HUDEP-2 (cell line): ENCODE data around the gene SPEG.
A peak's percentile ranks its signal among the peaks of the same experiment; 100 is the strongest.

Experiments
- DNase-seq, 76 experiments: peaks; one replicate each; lab custom pipeline; 2025; ENCODE audit not compliant: unreplicated experiment in 76 of 76; lab: John Stamatoyannopoulos, UW

SPEG gene

DNA sequence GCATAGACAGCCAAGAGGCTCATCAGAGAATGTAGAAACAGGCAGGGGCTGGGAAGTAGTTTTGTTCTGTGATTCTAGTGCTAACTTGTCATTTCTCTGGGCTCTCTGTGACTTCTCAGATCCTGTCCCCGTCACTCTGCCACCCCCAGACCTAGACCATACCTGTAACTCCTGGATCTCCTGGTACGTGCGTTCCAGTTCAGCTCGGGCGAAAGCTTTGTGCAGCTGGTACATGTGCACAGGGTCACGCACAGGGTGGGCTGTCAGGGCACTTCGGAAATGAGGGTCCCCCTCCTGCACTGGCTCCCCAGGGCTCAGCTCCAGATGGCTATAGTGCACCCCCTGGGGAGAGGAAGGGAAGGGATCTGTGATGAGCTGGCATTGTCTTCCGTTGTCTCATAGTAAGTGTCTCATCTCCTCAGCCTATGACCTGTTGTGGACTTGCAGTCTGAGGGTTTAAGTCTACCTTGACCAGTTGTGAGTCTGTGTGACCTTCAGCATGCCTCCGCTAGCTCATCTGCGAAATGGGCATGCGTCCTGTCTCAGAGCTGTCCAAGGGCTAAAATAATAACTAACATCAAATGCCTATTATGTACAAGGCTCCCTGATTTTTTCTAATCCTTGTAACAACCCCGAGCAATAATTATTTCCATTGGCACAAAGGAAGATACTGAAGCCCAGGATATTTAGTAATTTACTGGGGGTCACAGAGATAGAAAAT lies 106.3 kb downstream of the SPEG start:
- DNase-seq = no peak

DNA sequence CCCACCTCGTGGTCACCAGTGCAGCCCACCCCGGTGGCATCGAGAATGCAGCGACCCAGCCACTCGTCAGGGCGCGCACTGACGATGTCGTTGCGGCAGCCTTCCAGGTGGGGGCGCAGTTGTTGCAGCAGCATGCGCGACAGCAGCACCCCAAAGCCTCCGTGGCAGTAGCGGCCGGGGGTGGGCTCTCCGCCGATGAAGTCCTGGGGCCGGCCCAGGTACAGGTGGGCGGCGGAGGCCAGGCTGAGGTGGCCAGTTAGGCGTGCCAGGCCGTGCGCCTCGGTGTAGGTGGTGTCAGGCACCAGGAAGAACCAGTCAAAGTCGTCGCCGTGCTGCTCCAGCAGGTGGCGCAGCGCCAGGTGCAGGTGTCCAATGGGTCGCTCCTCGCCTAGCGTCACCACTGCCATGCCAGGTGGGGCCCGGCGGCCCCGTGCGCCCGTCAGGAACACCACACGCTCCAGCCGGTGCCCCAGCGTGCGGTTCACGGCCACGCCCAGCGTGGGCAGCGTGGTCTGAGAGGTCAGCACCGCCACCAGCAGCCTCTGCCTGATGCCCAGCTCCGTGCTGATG lies 107.1 kb downstream of the SPEG start:
- peak in 72 of 76 experiments; percentile 13 to 96 (median 73) for DNase-seq

DNA sequence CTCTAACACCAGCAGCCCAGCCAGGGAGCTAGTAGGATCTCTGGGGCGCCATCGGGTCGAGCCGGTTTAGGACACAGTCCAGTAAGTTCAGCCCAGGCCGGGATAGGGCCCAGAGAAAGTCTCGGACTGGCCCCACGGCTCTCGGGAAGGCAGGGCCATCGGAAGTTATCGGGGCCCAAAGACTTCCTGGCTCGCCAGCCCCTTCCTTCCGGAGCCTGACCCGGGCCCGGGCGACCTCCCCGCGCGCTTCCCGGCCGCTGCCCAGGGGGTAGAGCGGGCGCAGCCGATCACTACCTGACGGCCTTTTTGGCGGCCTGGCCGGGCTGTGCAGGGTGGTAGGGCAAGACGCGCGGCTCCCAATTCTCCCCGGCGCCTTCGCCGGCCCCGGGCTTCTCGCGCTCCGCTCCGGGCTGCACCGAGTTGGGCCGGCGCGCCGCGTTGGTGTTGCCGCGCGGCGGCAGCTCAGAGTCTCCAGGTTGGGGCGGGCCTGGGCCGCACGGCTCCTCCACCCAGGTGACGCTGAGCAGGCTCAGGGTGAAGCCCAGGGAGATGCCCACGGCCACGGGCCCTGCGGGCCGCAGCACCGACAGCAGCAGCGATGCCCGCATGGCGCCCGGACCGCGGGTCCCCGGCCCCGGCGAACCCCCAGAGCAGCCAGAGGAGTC lies 108.4 kb downstream of the SPEG start:
- DNase-seq = peak in 8 of 76 experiments; percentile 32 to 59 (median 46)

DNA sequence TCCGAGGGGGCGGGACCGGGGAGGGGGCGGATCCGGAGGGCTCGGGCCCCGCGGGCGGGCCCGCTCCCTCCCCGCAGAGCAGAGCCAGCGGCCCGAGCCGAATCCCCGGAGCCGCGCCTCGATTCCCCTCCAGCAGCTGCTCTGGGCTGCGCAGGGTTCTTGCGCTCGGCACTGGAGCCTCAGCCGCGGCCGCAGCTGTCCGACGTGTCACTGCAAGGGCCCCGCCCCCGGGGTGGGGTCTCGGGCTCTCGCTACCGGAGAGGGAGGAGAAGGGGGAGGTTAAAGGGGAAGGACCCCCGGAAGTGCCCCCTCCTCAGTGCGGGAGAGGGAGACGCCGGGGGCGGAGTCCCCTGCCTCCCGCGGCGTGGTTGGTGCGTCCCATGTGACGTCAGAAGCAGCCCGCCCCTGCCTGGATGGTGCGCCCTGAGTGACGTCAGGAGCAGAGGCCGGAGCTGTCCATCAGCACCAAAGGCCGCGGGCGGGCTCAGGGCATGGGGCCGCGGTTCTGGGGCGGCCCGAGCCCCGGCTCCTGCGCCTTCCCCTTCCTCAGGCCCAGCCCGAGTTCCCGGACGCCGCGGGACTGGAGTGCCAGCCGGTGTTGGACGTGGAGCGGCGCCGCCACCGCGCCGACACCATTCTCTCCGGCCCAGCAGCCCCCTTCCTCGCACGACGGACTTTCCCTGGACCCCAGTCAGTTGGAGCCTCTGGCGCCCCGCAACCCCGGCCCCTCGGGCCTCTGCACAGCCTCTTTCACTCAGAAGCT lies 109.1 kb downstream of the SPEG start, which contains the start of the genes CHPF and TMEM198:
TSS of gene CHPF (minus strand) at position 214 of the 763 bp plus-strand sequence. CDS start 271 bp downstream, outside the sequence.
TSS of gene TMEM198 (plus strand) at position 433 of the 763 bp plus-strand sequence. CDS start 700 bp downstream, outside the sequence.
- peak; percentile 26 to 96 (median 89) for DNase-seq

DNA sequence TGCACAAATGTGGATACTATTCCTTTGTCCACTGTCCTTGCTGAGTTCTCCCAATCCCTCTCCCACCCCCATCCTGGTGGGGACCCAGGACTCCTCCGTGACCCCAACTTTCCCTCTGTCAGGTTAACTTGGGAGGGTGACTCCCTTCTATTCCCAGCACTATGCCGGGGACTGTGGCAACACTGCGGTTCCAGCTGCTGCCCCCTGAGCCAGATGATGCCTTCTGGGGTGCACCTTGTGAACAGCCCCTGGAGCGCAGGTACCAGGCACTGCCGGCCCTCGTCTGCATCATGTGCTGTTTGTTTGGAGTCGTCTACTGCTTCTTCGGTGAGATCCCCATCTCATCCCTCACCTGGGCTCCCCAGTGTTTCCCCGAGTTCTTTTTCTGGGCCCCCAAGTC lies 109.9 kb downstream of the SPEG start:
- no peak for DNase-seq

- DNase-seq = no peak
These were observed 110.8 kb downstream of the SPEG start for GRCh38 chr2:219545295-219545942.

- DNase-seq = no peak
These were observed 111.3 kb downstream of the SPEG start for GRCh38 chr2:219545943-219546352.

- no peak for DNase-seq
These were observed 113.0 kb downstream of the SPEG start for GRCh38 chr2:219547621-219548020.
